HepG2 (cell line): ENCODE data around the gene SMARCAD1. TPM values are rescaled to one million over a fixed set of nuclear protein-coding genes. Genes with fewer than 3 reads are reported as not detected.

Source experiments
- AGO1 ChIP-seq: fragments of 200-400 bp; formaldehyde crosslinking; IDR thresholded peaks from 2 replicates; pipeline ENCODE4 v1.6.1; 2017; ENCODE audit warnings: mild to moderate bottlenecking, low read depth, low read length, moderate library complexity; ENCODE audit not compliant: poor library complexity, severe bottlenecking
- HMG20A ChIP-seq: IDR thresholded peaks from 2 replicates; pipeline ENCODE4 v1.6.1; 2016; ENCODE audit warnings: borderline replicate concordance
- HNF4A ChIP-seq: sonication (generic); formaldehyde crosslinking; IDR thresholded peaks from 2 replicates; pipeline ENCODE4 v1.4.0; 2020; ENCODE audit warnings: missing genetic modification reagents
- IRX3 ChIP-seq: sonication (generic); formaldehyde crosslinking; IDR thresholded peaks from 2 replicates; pipeline ENCODE4 v1.8.1; 2023; ENCODE audit warnings: mild to moderate bottlenecking, low read depth, missing genetic modification reagents, borderline replicate concordance
- KAT7 ChIP-seq: IDR thresholded peaks from 2 replicates; pipeline ENCODE4 v1.6.1; 2018; ENCODE audit warnings: borderline replicate concordance, missing compliant biosample characterization
- MTF1 ChIP-seq: sonication (generic); formaldehyde crosslinking; IDR thresholded peaks from 2 replicates; pipeline ENCODE4 v1.5.0; 2020; ENCODE audit warnings: missing genetic modification reagents
- MXD4 ChIP-seq: IDR thresholded peaks from 2 replicates; pipeline ENCODE4 v1.6.1; 2016; ENCODE audit warnings: mild to moderate bottlenecking, missing biosample characterization, missing genetic modification reagents
- NR2F6 ChIP-seq, 2 experiments: IDR thresholded peaks; 2 replicates each; pipeline ENCODE4 v1.6.1; 2016; ENCODE audit warnings: antibody characterized with exemption in 1 of 2, mild to moderate bottlenecking in 1 of 2
- RORA ChIP-seq: sonication (generic); formaldehyde crosslinking; IDR thresholded peaks from 2 replicates; pipeline ENCODE4 v1.5.0; 2020; ENCODE audit warnings: mild to moderate bottlenecking, missing genetic modification reagents, moderate library complexity
- SSRP1 ChIP-seq: IDR thresholded peaks from 2 replicates; pipeline ENCODE4 v1.6.1; 2016; ENCODE audit warnings: control low read depth
- TEAD3 ChIP-seq: optimal IDR thresholded peaks from 2 replicates; pipeline ENCODE3; 2016; ENCODE audit warnings: borderline replicate concordance
- U2AF1 ChIP-seq: fragments of 200-400 bp; formaldehyde crosslinking; optimal IDR thresholded peaks from 2 replicates; pipeline ENCODE3; 2017; ENCODE audit warnings: mild to moderate bottlenecking, low read depth, low read length
- ZNF225 ChIP-seq: sonication (generic); formaldehyde crosslinking; IDR thresholded peaks from 2 replicates; pipeline ENCODE4 v1.4.0; 2020; ENCODE audit warnings: mild to moderate bottlenecking, missing genetic modification reagents
- ZNF484 ChIP-seq: sonication (generic); formaldehyde crosslinking; IDR thresholded peaks from 2 replicates; pipeline ENCODE4 v1.5.1; 2020; ENCODE audit warnings: mild to moderate bottlenecking, low read depth, missing genetic modification reagents, borderline replicate concordance
- ZNF747 ChIP-seq: sonication (generic); formaldehyde crosslinking; IDR thresholded peaks from 2 replicates; pipeline ENCODE4 v1.8.1; 2023; ENCODE audit warnings: missing genetic modification reagents, mild to moderate bottlenecking, borderline replicate concordance
- polyA plus RNA-seq, 8 experiments: library from polyadenylated mRNA; depleted of rRNA in 3 of 8; stranded (reverse) in 7 of 8; unstranded in 1 of 8; fragments of >200 nt; fragmentation: Illumina TruSeq in 4 of 8; extraction: Trizol in 4 of 8; gene quantifications; 2 replicates each; pipeline versions ENCODE4 v1.2.1 to v1.2.3, GENCODE V29; 2011 to 2016; ENCODE audit warnings: low read depth in 4 of 8, missing spikeins in 1 of 8, mixed read lengths in 1 of 8; ENCODE audit not compliant: insufficient read depth in 1 of 8
- total RNA-seq, 5 experiments: library from RNA; depleted of rRNA; stranded (reverse); fragments of >200 nt; fragmentation: Illumina TruSeq; extraction: Trizol; gene quantifications; 2 replicates each; pipeline ENCODE4 v1.2.3, GENCODE V29; 2016; ENCODE audit warnings: low read depth in 1 of 5
- TF ChIP-seq, protein P1 (sequence below): sonication (generic); formaldehyde crosslinking; IDR thresholded peaks from 2 replicates; pipeline ENCODE4 v1.5.1; 2020; ENCODE audit warnings: mild to moderate bottlenecking, missing genetic modification reagents, moderate library complexity
- TF ChIP-seq, protein P2 (sequence below): IDR thresholded peaks from 2 replicates; pipeline ENCODE4 v1.6.1; 2016; ENCODE audit warnings: low read depth, missing genetic modification reagents, missing compliant biosample characterization
- TF ChIP-seq, protein P3 (sequence below): sonication (generic); formaldehyde crosslinking; IDR thresholded peaks from 2 replicates; pipeline ENCODE4 v1.4.0; 2020; ENCODE audit warnings: missing genetic modification reagents, borderline replicate concordance

Gene SMARCAD1
- total and polyA plus RNA-seq, 2 of the 13 experiments (the other 11 are each of a cell fraction or from before 2014, with no cell fraction given): 18.2 to 35.9 TPM

DNA sequence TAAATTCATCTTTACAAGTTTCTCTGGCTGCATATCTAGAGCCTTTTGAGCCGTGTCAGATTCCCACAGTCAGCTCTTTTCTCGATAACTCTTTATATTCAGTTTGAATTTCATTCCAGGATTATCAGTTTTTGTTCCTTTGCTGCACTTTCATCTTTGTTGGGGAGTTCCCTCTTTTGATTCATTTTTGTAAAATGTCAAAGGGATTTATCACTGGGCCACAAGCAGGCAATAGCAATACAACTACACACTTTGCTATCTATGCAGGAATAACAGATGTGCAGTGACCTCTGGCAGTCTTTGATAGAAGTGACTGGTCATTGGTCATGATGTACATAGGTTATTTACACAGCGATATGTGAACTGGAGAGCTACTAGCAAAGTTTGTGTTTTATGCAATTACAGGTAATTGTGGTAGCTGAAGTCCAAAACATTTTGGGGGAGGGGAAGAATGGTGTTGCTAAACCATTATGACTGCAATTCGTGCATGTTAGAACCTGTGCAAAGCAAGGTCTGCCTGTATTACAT lies 91.1 kb downstream of the SMARCAD1 start (continued):
- TF ChIP-seq IRX3 (CRISPR knock-in tag): no peak
- TF ChIP-seq TEAD3 (CRISPR knock-in tag): peak; percentile 40
- TF ChIP-seq SSRP1 (CRISPR knock-in tag): no peak
- TF ChIP-seq MTF1 (CRISPR knock-in tag): no peak
- no peak for TF ChIP-seq AGO1
- no peak for TF ChIP-seq MXD4
- TF ChIP-seq HMG20A (CRISPR knock-in tag): no peak; the same call in 1 of the 2 replicates
- no peak for TF ChIP-seq ZNF484
- no peak for TF ChIP-seq KAT7 (CRISPR knock-in tag)
- TF ChIP-seq U2AF1: no peak
- TF ChIP-seq, protein P1, sequence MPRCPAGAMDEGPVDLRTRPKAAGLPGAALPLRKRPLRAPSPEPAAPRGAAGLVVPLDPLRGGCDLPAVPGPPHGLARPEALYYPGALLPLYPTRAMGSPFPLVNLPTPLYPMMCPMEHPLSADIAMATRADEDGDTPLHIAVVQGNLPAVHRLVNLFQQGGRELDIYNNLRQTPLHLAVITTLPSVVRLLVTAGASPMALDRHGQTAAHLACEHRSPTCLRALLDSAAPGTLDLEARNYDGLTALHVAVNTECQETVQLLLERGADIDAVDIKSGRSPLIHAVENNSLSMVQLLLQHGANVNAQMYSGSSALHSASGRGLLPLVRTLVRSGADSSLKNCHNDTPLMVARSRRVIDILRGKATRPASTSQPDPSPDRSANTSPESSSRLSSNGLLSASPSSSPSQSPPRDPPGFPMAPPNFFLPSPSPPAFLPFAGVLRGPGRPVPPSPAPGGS: no peak
- TF ChIP-seq RORA: no peak
- peak; percentile 80 for TF ChIP-seq HNF4A (CRISPR knock-in tag)
- TF ChIP-seq ZNF225: no peak
- peak; percentile 83 for TF ChIP-seq NR2F6 (IDR thresholded peaks at IDR 0.05)
- peak; percentile 86 for TF ChIP-seq NR2F6 (CRISPR knock-in tag; IDR thresholded peaks at IDR 0.05)
- TF ChIP-seq, protein P2, sequence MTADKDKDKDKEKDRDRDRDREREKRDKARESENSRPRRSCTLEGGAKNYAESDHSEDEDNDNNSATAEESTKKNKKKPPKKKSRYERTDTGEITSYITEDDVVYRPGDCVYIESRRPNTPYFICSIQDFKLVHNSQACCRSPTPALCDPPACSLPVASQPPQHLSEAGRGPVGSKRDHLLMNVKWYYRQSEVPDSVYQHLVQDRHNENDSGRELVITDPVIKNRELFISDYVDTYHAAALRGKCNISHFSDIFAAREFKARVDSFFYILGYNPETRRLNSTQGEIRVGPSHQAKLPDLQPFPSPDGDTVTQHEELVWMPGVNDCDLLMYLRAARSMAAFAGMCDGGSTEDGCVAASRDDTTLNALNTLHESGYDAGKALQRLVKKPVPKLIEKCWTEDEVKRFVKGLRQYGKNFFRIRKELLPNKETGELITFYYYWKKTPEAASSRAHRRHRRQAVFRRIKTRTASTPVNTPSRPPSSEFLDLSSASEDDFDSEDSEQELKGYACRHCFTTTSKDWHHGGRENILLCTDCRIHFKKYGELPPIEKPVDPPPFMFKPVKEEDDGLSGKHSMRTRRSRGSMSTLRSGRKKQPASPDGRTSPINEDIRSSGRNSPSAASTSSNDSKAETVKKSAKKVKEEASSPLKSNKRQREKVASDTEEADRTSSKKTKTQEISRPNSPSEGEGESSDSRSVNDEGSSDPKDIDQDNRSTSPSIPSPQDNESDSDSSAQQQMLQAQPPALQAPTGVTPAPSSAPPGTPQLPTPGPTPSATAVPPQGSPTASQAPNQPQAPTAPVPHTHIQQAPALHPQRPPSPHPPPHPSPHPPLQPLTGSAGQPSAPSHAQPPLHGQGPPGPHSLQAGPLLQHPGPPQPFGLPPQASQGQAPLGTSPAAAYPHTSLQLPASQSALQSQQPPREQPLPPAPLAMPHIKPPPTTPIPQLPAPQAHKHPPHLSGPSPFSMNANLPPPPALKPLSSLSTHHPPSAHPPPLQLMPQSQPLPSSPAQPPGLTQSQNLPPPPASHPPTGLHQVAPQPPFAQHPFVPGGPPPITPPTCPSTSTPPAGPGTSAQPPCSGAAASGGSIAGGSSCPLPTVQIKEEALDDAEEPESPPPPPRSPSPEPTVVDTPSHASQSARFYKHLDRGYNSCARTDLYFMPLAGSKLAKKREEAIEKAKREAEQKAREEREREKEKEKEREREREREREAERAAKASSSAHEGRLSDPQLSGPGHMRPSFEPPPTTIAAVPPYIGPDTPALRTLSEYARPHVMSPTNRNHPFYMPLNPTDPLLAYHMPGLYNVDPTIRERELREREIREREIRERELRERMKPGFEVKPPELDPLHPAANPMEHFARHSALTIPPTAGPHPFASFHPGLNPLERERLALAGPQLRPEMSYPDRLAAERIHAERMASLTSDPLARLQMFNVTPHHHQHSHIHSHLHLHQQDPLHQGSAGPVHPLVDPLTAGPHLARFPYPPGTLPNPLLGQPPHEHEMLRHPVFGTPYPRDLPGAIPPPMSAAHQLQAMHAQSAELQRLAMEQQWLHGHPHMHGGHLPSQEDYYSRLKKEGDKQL: peak; percentile 83
- TF ChIP-seq ZNF747 (CRISPR knock-in tag): no peak
- TF ChIP-seq, protein P3, sequence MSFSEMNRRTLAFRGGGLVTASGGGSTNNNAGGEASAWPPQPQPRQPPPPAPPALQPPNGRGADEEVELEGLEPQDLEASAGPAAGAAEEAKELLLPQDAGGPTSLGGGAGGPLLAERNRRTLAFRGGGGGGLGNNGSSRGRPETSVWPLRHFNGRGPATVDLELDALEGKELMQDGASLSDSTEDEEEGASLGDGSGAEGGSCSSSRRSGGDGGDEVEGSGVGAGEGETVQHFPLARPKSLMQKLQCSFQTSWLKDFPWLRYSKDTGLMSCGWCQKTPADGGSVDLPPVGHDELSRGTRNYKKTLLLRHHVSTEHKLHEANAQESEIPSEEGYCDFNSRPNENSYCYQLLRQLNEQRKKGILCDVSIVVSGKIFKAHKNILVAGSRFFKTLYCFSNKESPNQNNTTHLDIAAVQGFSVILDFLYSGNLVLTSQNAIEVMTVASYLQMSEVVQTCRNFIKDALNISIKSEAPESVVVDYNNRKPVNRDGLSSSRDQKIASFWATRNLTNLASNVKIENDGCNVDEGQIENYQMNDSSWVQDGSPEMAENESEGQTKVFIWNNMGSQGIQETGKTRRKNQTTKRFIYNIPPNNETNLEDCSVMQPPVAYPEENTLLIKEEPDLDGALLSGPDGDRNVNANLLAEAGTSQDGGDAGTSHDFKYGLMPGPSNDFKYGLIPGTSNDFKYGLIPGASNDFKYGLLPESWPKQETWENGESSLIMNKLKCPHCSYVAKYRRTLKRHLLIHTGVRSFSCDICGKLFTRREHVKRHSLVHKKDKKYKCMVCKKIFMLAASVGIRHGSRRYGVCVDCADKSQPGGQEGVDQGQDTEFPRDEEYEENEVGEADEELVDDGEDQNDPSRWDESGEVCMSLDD (CRISPR knock-in tag): no peak
